HepG2 (cell line): ENCODE data around the gene MICAL1. TPM values are rescaled to one million over a fixed set of nuclear protein-coding genes. Genes with fewer than 3 reads are reported as not detected.
A peak's percentile ranks its signal among the peaks of the same experiment; 100 is the strongest.

Source experiments
- CCDC6 ChIP-seq: sonication (generic); formaldehyde crosslinking; IDR thresholded peaks from 2 replicates; pipeline ENCODE4 v1.8.1; 2022; ENCODE audit warnings: mild to moderate bottlenecking, missing genetic modification reagents, moderate library complexity
- FOSL1 ChIP-seq: sonication (generic); formaldehyde crosslinking; IDR thresholded peaks from 2 replicates; pipeline ENCODE4 v1.9.0; 2021; ENCODE audit warnings: missing genetic modification reagents, borderline replicate concordance
- FOXO1 ChIP-seq: sonication (generic); formaldehyde crosslinking; IDR thresholded peaks from 2 replicates; pipeline ENCODE4 v1.4.0; 2020; ENCODE audit warnings: missing genetic modification reagents
- HOMEZ ChIP-seq: IDR thresholded peaks from 2 replicates; pipeline ENCODE4 v1.6.1; 2016; ENCODE audit warnings: low read depth
- NR2F1 ChIP-seq, 2 experiments: fragments of 450-650 bp in 1 of 2; formaldehyde crosslinking in 1 of 2; IDR thresholded peaks; 2 replicates each; pipeline versions ENCODE4 v1.5.0 to v1.6.1; 2016 to 2020; ENCODE audit warnings: mild to moderate bottlenecking in 1 of 2, missing compliant biosample characterization in 1 of 2, missing genetic modification reagents in 1 of 2, moderate library complexity in 1 of 2
- SIN3A ChIP-seq: IDR thresholded peaks from 2 replicates; pipeline ENCODE4 v1.6.1; 2011; ENCODE audit warnings: low read depth, mild to moderate bottlenecking, control low read depth, low read length, borderline replicate concordance
- ZEB1 ChIP-seq: IDR thresholded peaks from 2 replicates; pipeline ENCODE4 v1.6.1; 2012; ENCODE audit warnings: mild to moderate bottlenecking, low read depth, inconsistent platforms; ENCODE audit not compliant: insufficient replicate concordance
- ZGPAT ChIP-seq: IDR thresholded peaks from 2 replicates; pipeline ENCODE4 v1.6.1; 2016; ENCODE audit warnings: mild to moderate bottlenecking
- ZNF30 ChIP-seq: sonication (generic); formaldehyde crosslinking; IDR thresholded peaks from 2 replicates; pipeline ENCODE4 v1.5.0; 2020; ENCODE audit warnings: mild to moderate bottlenecking, missing genetic modification reagents
- ZNF687 ChIP-seq: sonication (generic); formaldehyde crosslinking; IDR thresholded peaks from 2 replicates; pipeline ENCODE4 v1.5.1; 2020; ENCODE audit warnings: mild to moderate bottlenecking, missing genetic modification reagents, moderate library complexity
- ZNF710 ChIP-seq: sonication (generic); formaldehyde crosslinking; IDR thresholded peaks from 2 replicates; pipeline ENCODE4 v1.5.0; 2020; ENCODE audit warnings: mild to moderate bottlenecking, missing genetic modification reagents, borderline replicate concordance
- polyA plus RNA-seq, 8 experiments: library from polyadenylated mRNA; depleted of rRNA in 3 of 8; stranded (reverse) in 7 of 8; unstranded in 1 of 8; fragments of >200 nt; fragmentation: Illumina TruSeq in 4 of 8; extraction: Trizol in 4 of 8; gene quantifications; 2 replicates each; pipeline versions ENCODE4 v1.2.1 to v1.2.3, GENCODE V29; 2011 to 2016; ENCODE audit warnings: low read depth in 4 of 8, missing spikeins in 1 of 8, mixed read lengths in 1 of 8; ENCODE audit not compliant: insufficient read depth in 1 of 8
- total RNA-seq, 5 experiments: library from RNA; depleted of rRNA; stranded (reverse); fragments of >200 nt; fragmentation: Illumina TruSeq; extraction: Trizol; gene quantifications; 2 replicates each; pipeline ENCODE4 v1.2.3, GENCODE V29; 2016; ENCODE audit warnings: low read depth in 1 of 5
- TF ChIP-seq, protein P1 (sequence below): sonication (generic); formaldehyde crosslinking; IDR thresholded peaks from 2 replicates; pipeline ENCODE4 v1.8.1; 2023; ENCODE audit warnings: mild to moderate bottlenecking, moderate library complexity, missing genetic modification reagents
- TF ChIP-seq, protein P2 (sequence below): sonication (generic); formaldehyde crosslinking; IDR thresholded peaks from 2 replicates; pipeline ENCODE4 v1.5.0; 2020; ENCODE audit warnings: missing genetic modification reagents
- TF ChIP-seq, protein P3 (sequence below): sonication (generic); formaldehyde crosslinking; IDR thresholded peaks from 2 replicates; pipeline ENCODE4 v1.5.0; 2020; ENCODE audit warnings: missing genetic modification reagents

Gene MICAL1
- total and polyA plus RNA-seq, 2 of the 13 experiments (the other 11 are each of a cell fraction or from before 2014, with no cell fraction given), result 6.9 to 39.0 TPM

GRCh38 chr6:109455437-109456110 lies at the start of gene MICAL1 (continued):
- TF ChIP-seq ZNF710 (CRISPR knock-in tag) (peak; percentile 33; the same call in 1 of the 2 replicates), HOMEZ (CRISPR knock-in tag) (no peak), ZNF30 (CRISPR knock-in tag) (0 out of 2 replicates have a peak, but pooled peaks have one; percentile 63), ZEB1 (no peak), ZNF687 (CRISPR knock-in tag) (no peak), CCDC6 (CRISPR knock-in tag) (0 out of 2 replicates have a peak, but pooled peaks have one; percentile 7), ZGPAT (CRISPR knock-in tag) (0 out of 2 replicates have a peak, but pooled peaks have one; percentile 45), SIN3A (peak; percentile 32; the same call in 1 of the 2 replicates), FOXO1 (CRISPR knock-in tag) (0 out of 2 replicates have a peak, but pooled peaks have one; percentile 5), FOSL1 (CRISPR knock-in tag) (no peak), NR2F1 (CRISPR knock-in tag; IDR thresholded peaks at IDR 0.05) (no peak)
- TF ChIP-seq, protein P1, sequence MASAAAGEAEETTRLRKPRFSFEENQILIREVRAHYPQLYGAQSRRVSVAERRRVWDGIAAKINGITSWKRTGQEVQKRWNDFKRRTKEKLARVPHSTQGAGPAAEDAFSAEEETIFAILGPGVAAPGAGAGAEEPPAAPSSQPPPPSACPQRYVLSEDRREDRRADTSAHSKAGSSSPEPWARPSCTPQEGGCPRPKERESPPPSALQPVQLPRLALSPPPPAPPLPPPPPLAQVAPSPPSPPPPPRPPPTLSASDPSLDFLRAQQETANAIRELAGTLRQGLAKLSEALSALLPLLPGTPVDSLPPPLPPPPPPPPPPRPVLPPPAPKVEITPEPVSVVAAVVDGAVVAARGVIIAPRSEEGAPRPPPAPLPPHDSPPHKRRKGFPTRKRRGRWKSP (CRISPR knock-in tag), result 0 out of 2 replicates have a peak, but pooled peaks have one; percentile 25
- TF ChIP-seq, protein P2, sequence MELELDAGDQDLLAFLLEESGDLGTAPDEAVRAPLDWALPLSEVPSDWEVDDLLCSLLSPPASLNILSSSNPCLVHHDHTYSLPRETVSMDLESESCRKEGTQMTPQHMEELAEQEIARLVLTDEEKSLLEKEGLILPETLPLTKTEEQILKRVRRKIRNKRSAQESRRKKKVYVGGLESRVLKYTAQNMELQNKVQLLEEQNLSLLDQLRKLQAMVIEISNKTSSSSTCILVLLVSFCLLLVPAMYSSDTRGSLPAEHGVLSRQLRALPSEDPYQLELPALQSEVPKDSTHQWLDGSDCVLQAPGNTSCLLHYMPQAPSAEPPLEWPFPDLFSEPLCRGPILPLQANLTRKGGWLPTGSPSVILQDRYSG (CRISPR knock-in tag), result no peak
- TF ChIP-seq, protein P3, sequence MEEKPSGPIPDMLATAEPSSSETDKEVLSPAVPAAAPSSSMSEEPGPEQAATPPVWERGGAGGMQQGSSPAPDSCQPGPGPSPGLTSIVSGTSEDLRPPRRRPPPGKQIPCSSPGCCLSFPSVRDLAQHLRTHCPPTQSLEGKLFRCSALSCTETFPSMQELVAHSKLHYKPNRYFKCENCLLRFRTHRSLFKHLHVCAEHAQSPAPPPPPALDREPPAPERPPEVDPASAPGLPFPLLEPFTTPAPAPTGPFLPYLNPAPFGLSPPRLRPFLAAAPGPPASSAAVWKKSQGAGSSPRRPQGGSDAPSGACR (CRISPR knock-in tag), result peak; percentile 90; the same call in 1 of the 2 replicates
